Loucy (cell line): ENCODE measurements around the gene CACNA2D4.

ENCODE experiments used
- H2AFZ ChIP-seq: fragments of 200-600 bp; sonication (generic); 2 replicates; pipeline ENCODE4 v1.6.0; 2016; ENCODE audit warnings: antibody characterized with exemption, mild to moderate bottlenecking, low read length, moderate library complexity
- H3F3A ChIP-seq: fragments of 200-600 bp; 2 replicates; pipeline ENCODE4 v1.6.0; 2016; ENCODE audit warnings: antibody characterized with exemption, low read depth, mild to moderate bottlenecking
- H3K27me3 ChIP-seq: fragments of 200-600 bp; sonication (generic); 2 replicates; pipeline ENCODE4 v1.6.1; 2014; ENCODE audit warnings: low read length, mild to moderate bottlenecking; ENCODE audit not compliant: insufficient read depth, poor library complexity, severe bottlenecking
- H3K36me3 ChIP-seq: fragments of 200-600 bp; sonication (generic); 2 replicates; pipeline ENCODE4 v1.6.1; 2016; ENCODE audit warnings: low read length; ENCODE audit not compliant: insufficient read depth
- H3K4me1 ChIP-seq: fragments of 200-600 bp; sonication (generic); 2 replicates; pipeline ENCODE4 v1.5.1; 2014; ENCODE audit warnings: low read length, mild to moderate bottlenecking; ENCODE audit not compliant: insufficient read depth, poor library complexity, severe bottlenecking
- H3K4me2 ChIP-seq: fragments of 200-600 bp; sonication (generic); 2 replicates; pipeline ENCODE4 v1.6.0; 2014; ENCODE audit warnings: antibody characterized with exemption, low read length, low read depth, mild to moderate bottlenecking; ENCODE audit not compliant: poor library complexity, severe bottlenecking
- H3K4me3 ChIP-seq: fragments of 200-600 bp; sonication (generic); 2 replicates; pipeline ENCODE4 v1.5.1; 2014; ENCODE audit warnings: low read length, mild to moderate bottlenecking, mixed read lengths; ENCODE audit not compliant: poor library complexity, severe bottlenecking
- H3K79me2 ChIP-seq: fragments of 200-600 bp; sonication (generic); 2 replicates; pipeline ENCODE4 v1.6.1; 2014; ENCODE audit warnings: low read length; ENCODE audit not compliant: insufficient read depth
- H3K9ac ChIP-seq: fragments of 200-600 bp; sonication (generic); 2 replicates; pipeline ENCODE4 v1.6.0; 2014; ENCODE audit warnings: mild to moderate bottlenecking, low read depth, low read length, moderate library complexity; ENCODE audit not compliant: poor library complexity, severe bottlenecking
- H3K9me2 ChIP-seq: fragments of 200-600 bp; sonication (generic); replicated peaks from 2 replicates; pipeline ENCODE4 v1.6.1; 2016; ENCODE audit warnings: low read depth, low read length, mixed read lengths
- H3K9me3 ChIP-seq: fragments of 200-600 bp; sonication (generic); 2 replicates; pipeline ENCODE4 v1.6.1; 2014; ENCODE audit warnings: mild to moderate bottlenecking, antibody characterized with exemption, low read length, low read depth; ENCODE audit not compliant: insufficient read depth
- H4K20me1 ChIP-seq: fragments of 200-600 bp; sonication (generic); 2 replicates; pipeline ENCODE4 v1.6.0; 2014; ENCODE audit warnings: antibody characterized with exemption, low read length, mild to moderate bottlenecking; ENCODE audit not compliant: insufficient read depth, poor library complexity, severe bottlenecking
- EZH2phosphoT487 ChIP-seq: fragments of 200-600 bp; IDR thresholded peaks from 2 replicates; pipeline ENCODE4 v1.6.1; 2018; ENCODE audit warnings: antibody characterized with exemption, mild to moderate bottlenecking, moderate library complexity, borderline replicate concordance
- TF ChIP-seq, protein P1 (sequence below): fragments of 200-600 bp; sonication (generic); conservative IDR thresholded peaks from 2 replicates; pipeline ENCODE4 v1.5.1; 2014; ENCODE audit warnings: mild to moderate bottlenecking, antibody characterized with exemption, low read length

Gene CACNA2D4

DNA sequence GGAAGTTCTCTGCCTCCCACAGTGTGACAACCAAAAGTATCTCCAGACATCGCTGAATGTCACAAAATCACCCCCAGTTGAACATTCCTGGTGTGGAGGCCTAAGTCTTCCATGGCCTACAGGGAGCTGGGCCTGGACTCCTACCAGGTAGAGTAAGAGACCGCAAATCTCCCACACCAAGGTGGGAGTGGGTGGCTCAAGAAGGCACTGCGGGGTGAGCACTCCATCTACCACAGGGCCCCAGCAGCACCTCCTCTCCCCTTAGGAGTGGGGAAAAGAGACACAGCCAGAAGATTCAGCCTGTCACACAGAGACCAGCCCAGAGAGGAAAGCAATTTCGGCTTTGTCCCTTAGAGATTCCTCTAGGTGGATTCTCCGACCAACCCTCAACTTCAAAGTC lies 72.6 kb downstream of the CACNA2D4 start:
- H2AFZ ChIP-seq = no peak overlapping the region
- no peaks in the 10 kb centered on the region for H3K9me2 ChIP-seq
- no peaks in the 10 kb centered on the region for H3K79me2 ChIP-seq
- no peaks in the 10 kb centered on the region for H4K20me1 ChIP-seq
- H3K36me3 ChIP-seq = no peaks in the 10 kb centered on the region
- no peak for TF ChIP-seq EZH2phosphoT487
- TF ChIP-seq, protein P1, sequence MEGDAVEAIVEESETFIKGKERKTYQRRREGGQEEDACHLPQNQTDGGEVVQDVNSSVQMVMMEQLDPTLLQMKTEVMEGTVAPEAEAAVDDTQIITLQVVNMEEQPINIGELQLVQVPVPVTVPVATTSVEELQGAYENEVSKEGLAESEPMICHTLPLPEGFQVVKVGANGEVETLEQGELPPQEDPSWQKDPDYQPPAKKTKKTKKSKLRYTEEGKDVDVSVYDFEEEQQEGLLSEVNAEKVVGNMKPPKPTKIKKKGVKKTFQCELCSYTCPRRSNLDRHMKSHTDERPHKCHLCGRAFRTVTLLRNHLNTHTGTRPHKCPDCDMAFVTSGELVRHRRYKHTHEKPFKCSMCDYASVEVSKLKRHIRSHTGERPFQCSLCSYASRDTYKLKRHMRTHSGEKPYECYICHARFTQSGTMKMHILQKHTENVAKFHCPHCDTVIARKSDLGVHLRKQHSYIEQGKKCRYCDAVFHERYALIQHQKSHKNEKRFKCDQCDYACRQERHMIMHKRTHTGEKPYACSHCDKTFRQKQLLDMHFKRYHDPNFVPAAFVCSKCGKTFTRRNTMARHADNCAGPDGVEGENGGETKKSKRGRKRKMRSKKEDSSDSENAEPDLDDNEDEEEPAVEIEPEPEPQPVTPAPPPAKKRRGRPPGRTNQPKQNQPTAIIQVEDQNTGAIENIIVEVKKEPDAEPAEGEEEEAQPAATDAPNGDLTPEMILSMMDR = no peak
- H3K27me3 ChIP-seq = no peaks in the 10 kb centered on the region
- peaks cover 12% of the 10 kb centered on the region for H3K4me1 ChIP-seq
- H3K9ac ChIP-seq = no peak overlapping the region
- H3F3A ChIP-seq = no peaks in the 10 kb centered on the region
- H3K4me3 ChIP-seq = no peak overlapping the region
- H3K9me3 ChIP-seq = no peaks in the 10 kb centered on the region
- H3K4me2 ChIP-seq = no peak overlapping the region

DNA sequence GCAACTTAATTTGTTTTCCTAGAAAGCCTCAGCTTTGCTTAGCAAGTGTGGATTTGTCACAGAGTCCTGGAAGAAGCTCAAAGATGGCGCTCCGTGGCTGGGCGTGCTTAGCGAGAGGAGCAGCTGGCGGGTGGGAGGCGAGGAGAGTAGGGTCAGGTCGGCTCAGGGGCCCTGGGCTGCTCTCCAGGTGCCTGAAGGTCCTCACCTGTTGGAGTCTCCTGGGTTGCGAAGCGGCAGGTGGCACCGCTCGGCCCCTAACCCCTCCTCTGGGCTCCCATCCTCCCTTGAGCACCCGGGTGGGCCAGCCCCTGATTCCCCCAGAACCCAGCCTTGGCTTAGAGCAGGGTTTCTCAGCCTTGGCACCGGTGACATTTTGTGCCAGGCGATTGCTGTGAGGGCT lies 73.0 kb downstream of the CACNA2D4 start:
- H3K9ac ChIP-seq = no peak overlapping the region
- no peaks in the 10 kb centered on the region for H3K79me2 ChIP-seq
- no peaks in the 10 kb centered on the region for H3K9me3 ChIP-seq
- no peaks in the 10 kb centered on the region for H4K20me1 ChIP-seq
- no peaks in the 10 kb centered on the region for H3F3A ChIP-seq
- H3K4me1 ChIP-seq = peaks cover 16% of the 10 kb centered on the region
- TF ChIP-seq, protein P1 = no peak
- no peak for TF ChIP-seq EZH2phosphoT487
- H2AFZ ChIP-seq = no peak overlapping the region
- no peaks in the 10 kb centered on the region for H3K9me2 ChIP-seq
- H3K4me2 ChIP-seq = no peak overlapping the region
- no peaks in the 10 kb centered on the region for H3K36me3 ChIP-seq
- no peak overlapping the region for H3K4me3 ChIP-seq
- H3K27me3 ChIP-seq = no peaks in the 10 kb centered on the region

DNA sequence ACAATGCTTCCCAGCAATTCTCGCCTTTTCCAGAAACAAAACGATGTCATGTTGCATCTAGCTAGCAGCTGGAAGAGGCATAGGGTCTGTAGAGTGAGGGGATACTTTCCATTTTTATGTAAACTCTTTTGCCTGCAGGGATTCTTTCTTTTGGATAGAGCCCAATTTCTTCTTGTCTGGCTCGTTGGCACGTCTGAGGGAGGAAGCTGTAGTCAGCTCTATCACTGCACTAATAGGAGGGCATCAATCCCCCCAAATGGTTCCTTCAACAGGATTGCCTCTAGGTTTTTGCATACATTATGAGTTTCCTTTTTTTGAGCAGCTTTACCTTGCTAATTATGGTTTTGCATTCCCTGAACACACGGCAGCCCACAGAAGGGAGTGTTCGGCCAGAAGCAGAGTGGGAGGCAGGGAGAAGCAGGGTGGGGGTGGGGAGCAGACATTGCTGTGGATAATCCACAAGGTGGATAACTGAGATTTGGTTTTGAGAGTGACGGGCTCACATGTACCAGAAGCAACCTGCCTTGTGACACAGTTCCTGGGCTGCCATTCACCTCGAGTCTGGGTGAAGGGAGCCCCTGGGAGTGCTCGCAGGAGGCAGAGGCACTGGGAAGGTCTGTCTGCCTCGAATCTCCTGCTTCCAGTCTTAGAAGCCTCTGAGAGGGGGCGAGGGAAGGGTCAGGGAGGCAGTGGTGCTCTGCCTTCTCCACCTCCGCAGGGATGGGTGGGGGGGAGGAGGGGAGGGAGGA lies 73.6 kb downstream of the CACNA2D4 start:
- Histone ChIP-seq H3K27me3 (no peaks in the 10 kb centered on the region), H3K4me3 (no peak overlapping the region), H4K20me1 (no peaks in the 10 kb centered on the region), H3F3A (no peaks in the 10 kb centered on the region; the same call in 1 of the 2 replicates), H3K4me1 (peaks cover 19% of the 10 kb centered on the region), H2AFZ (no peak overlapping the region), H3K9ac (no peak overlapping the region), H3K9me3 (no peaks in the 10 kb centered on the region), H3K79me2 (no peaks in the 10 kb centered on the region), H3K36me3 (no peaks in the 10 kb centered on the region), H3K4me2 (no peak overlapping the region), H3K9me2 (no peaks in the 10 kb centered on the region)
- TF ChIP-seq, protein P1 = no peak
- TF ChIP-seq EZH2phosphoT487 = no peak
